HepG2 (cell line): ENCODE results near the gene POC1A. TPM values are rescaled to one million over a fixed set of nuclear protein-coding genes. Genes with fewer than 3 reads are reported as not detected.

Source experiments
- ATF2 ChIP-seq: sonication (generic); formaldehyde crosslinking; IDR thresholded peaks from 2 replicates; pipeline ENCODE4 v1.4.0; 2020; ENCODE audit warnings: missing genetic modification reagents
- CENPT ChIP-seq: sonication (generic); formaldehyde crosslinking; IDR thresholded peaks from 2 replicates; pipeline ENCODE4 v1.8.0; 2022; ENCODE audit warnings: low read depth, mild to moderate bottlenecking, moderate library complexity, missing genetic modification reagents
- CREB3 ChIP-seq: sonication (generic); formaldehyde crosslinking; IDR thresholded peaks from 2 replicates; pipeline ENCODE4 v1.5.0; 2020; ENCODE audit warnings: missing genetic modification reagents
- DNMT3B ChIP-seq: conservative IDR thresholded peaks from 2 replicates; pipeline ENCODE4 v1.6.1; 2016; ENCODE audit warnings: missing biosample characterization, control low read depth
- HNF1B ChIP-seq: sonication (generic); formaldehyde crosslinking; IDR thresholded peaks from 2 replicates; pipeline ENCODE4 v1.5.1; 2020; ENCODE audit warnings: mild to moderate bottlenecking, moderate library complexity, missing genetic modification reagents
- LCORL ChIP-seq, 2 experiments: fragments of 450-650 bp in 1 of 2; sonication (generic) in 1 of 2; formaldehyde crosslinking in 1 of 2; IDR thresholded peaks; 2 replicates each; pipeline versions ENCODE4 v1.5.0 to v1.6.1; 2017 to 2020; ENCODE audit warnings: antibody characterized with exemption in 1 of 2, missing genetic modification reagents in 1 of 2
- MBD4 ChIP-seq: IDR thresholded peaks from 2 replicates; pipeline ENCODE4 v1.6.1; 2012; ENCODE audit warnings: low read length, inconsistent platforms, borderline replicate concordance
- MED1 ChIP-seq: sonication (generic); formaldehyde crosslinking; IDR thresholded peaks from 2 replicates; pipeline ENCODE4 v1.4.0; 2020; ENCODE audit warnings: missing genetic modification reagents
- NFIC ChIP-seq: IDR thresholded peaks from 2 replicates; pipeline ENCODE4 v1.6.1; 2012; ENCODE audit warnings: mild to moderate bottlenecking, low read length, inconsistent platforms
- NR0B2 ChIP-seq: sonication (generic); formaldehyde crosslinking; IDR thresholded peaks from 2 replicates; pipeline ENCODE4 v1.4.0; 2020; ENCODE audit warnings: mild to moderate bottlenecking, missing genetic modification reagents
- RELA ChIP-seq: sonication (generic); formaldehyde crosslinking; IDR thresholded peaks from 2 replicates; pipeline ENCODE4 v1.4.0; 2020; ENCODE audit warnings: missing genetic modification reagents
- SATB2 ChIP-seq: sonication (generic); formaldehyde crosslinking; IDR thresholded peaks from 2 replicates; pipeline ENCODE4 v1.5.0; 2020; ENCODE audit warnings: missing genetic modification reagents
- TBL1XR1 ChIP-seq: fragments of 150-350 bp; IDR thresholded peaks from 2 replicates; pipeline ENCODE4 v1.6.1; 2014; ENCODE audit warnings: borderline replicate concordance, low read length; ENCODE audit not compliant: partially characterized antibody
- TCF12 ChIP-seq, 2 experiments: fragments of 450-650 bp in 1 of 2; sonication (generic) in 1 of 2; formaldehyde crosslinking in 1 of 2; IDR thresholded peaks; 2 replicates each; pipeline versions ENCODE4 v1.6.1 to v1.8.0; 2017 to 2022; ENCODE audit warnings: antibody characterized with exemption in 1 of 2, mild to moderate bottlenecking in 1 of 2, missing genetic modification reagents in 1 of 2, moderate library complexity in 1 of 2
- ZNF253 ChIP-seq: sonication (generic); formaldehyde crosslinking; IDR thresholded peaks from 2 replicates; pipeline ENCODE4 v1.8.0; 2022; ENCODE audit warnings: mild to moderate bottlenecking, missing genetic modification reagents, borderline replicate concordance
- ZNF33B ChIP-seq: sonication (generic); formaldehyde crosslinking; IDR thresholded peaks from 2 replicates; pipeline ENCODE4 v1.5.1; 2020; ENCODE audit warnings: mild to moderate bottlenecking, missing genetic modification reagents
- ZNF382 ChIP-seq: sonication (generic); formaldehyde crosslinking; IDR thresholded peaks from 2 replicates; pipeline ENCODE4 v1.5.0; 2020; ENCODE audit warnings: missing genetic modification reagents, mild to moderate bottlenecking, borderline replicate concordance
- ZNF513 ChIP-seq: sonication (generic); formaldehyde crosslinking; conservative IDR thresholded peaks from 2 replicates; pipeline ENCODE4 v1.5.0; 2020; ENCODE audit warnings: missing genetic modification reagents
- ZNF552 ChIP-seq: sonication (generic); formaldehyde crosslinking; IDR thresholded peaks from 2 replicates; pipeline ENCODE4 v1.9.0; 2022; ENCODE audit warnings: missing genetic modification reagents, mild to moderate bottlenecking, borderline replicate concordance
- ZNF580 ChIP-seq: IDR thresholded peaks from 2 replicates; pipeline ENCODE4 v1.6.1; 2016; ENCODE audit warnings: low read depth, borderline replicate concordance
- polyA plus RNA-seq, 8 experiments: library from polyadenylated mRNA; depleted of rRNA in 3 of 8; stranded (reverse) in 7 of 8; unstranded in 1 of 8; fragments of >200 nt; fragmentation: Illumina TruSeq in 4 of 8; extraction: Trizol in 4 of 8; gene quantifications; 2 replicates each; pipeline versions ENCODE4 v1.2.1 to v1.2.3, GENCODE V29; 2011 to 2016; ENCODE audit warnings: low read depth in 4 of 8, missing spikeins in 1 of 8, mixed read lengths in 1 of 8; ENCODE audit not compliant: insufficient read depth in 1 of 8
- total RNA-seq, 5 experiments: library from RNA; depleted of rRNA; stranded (reverse); fragments of >200 nt; fragmentation: Illumina TruSeq; extraction: Trizol; gene quantifications; 2 replicates each; pipeline ENCODE4 v1.2.3, GENCODE V29; 2016; ENCODE audit warnings: low read depth in 1 of 5

Gene POC1A
- total and polyA plus RNA-seq, 2 of the 13 experiments (the other 11 are each of a cell fraction or from before 2014, with no cell fraction given), result 14.6 to 20.0 TPM

GRCh38 chr3:52154135-52155094, at the start of gene POC1A (continued):
- TF ChIP-seq CREB3 (CRISPR knock-in tag) (no peak), ZNF33B (CRISPR knock-in tag) (peak; percentile 83), MBD4 (no peak), RELA (CRISPR knock-in tag) (no peak), ZNF513 (CRISPR knock-in tag) (no peak), TBL1XR1 (no peak), ZNF580 (CRISPR knock-in tag) (peak; percentile 76; the same call in 1 of the 2 replicates), SATB2 (CRISPR knock-in tag) (0 out of 2 replicates have a peak, but pooled peaks have one; percentile 19), LCORL (IDR thresholded peaks at IDR 0.05) (no peak), LCORL (CRISPR knock-in tag; IDR thresholded peaks at IDR 0.05) (peak; percentile 31; the same call in 1 of the 2 replicates), CENPT (CRISPR knock-in tag) (0 out of 2 replicates have a peak, but pooled peaks have one; percentile 68), DNMT3B (CRISPR knock-in tag) (0 out of 2 replicates have a peak, but pooled peaks have one; percentile 32), ZNF253 (CRISPR knock-in tag) (no peak), ZNF382 (no peak), NFIC (0 out of 2 replicates have a peak, but pooled peaks have one; percentile 16), ZNF552 (no peak), MED1 (CRISPR knock-in tag) (peak; percentile 69; the same call in 1 of the 2 replicates), TCF12 (IDR thresholded peaks at IDR 0.05) (no peak), TCF12 (CRISPR knock-in tag; IDR thresholded peaks at IDR 0.05) (no peak), HNF1B (peak; percentile 82), ATF2 (CRISPR knock-in tag) (peak; percentile 66), NR0B2 (no peak)
